OCI-LY1 (cell line): Measurements from ENCODE around the gene RNF224.

ENCODE experiments used
- CTCF ChIP-seq: fragments of 200-600 bp; sonication (generic), shearing (Covaris generic); IDR thresholded peaks from 2 replicates; pipeline ENCODE4 v1.5.1; 2017; ENCODE audit warnings: mild to moderate bottlenecking, antibody characterized with exemption, low read length, moderate library complexity, mixed read lengths
- EZH2 ChIP-seq: fragments of 200-600 bp; sonication (generic), shearing (Covaris generic); IDR thresholded peaks from 2 replicates; pipeline ENCODE4 v1.8.0; 2017; ENCODE audit warnings: borderline replicate concordance, mixed run types, mild to moderate bottlenecking, antibody characterized with exemption, low read length, moderate library complexity, mixed read lengths

- TF ChIP-seq CTCF (no peak), EZH2 (no peak)
These were observed 13.7 kb downstream of the RNF224 start, which contains the start of gene TUBB4B for GRCh38 chr9:137240841-137241489.
